ENCODE measurements around the gene MAPK14.

Gene MAPK14

GRCh38 chr6:36139991-36140710, 112.5 kb downstream of the MAPK14 start:
- no peak for DNase-seq (ENCODE audit: low read depth)
- TF ChIP-seq, protein P1, sequence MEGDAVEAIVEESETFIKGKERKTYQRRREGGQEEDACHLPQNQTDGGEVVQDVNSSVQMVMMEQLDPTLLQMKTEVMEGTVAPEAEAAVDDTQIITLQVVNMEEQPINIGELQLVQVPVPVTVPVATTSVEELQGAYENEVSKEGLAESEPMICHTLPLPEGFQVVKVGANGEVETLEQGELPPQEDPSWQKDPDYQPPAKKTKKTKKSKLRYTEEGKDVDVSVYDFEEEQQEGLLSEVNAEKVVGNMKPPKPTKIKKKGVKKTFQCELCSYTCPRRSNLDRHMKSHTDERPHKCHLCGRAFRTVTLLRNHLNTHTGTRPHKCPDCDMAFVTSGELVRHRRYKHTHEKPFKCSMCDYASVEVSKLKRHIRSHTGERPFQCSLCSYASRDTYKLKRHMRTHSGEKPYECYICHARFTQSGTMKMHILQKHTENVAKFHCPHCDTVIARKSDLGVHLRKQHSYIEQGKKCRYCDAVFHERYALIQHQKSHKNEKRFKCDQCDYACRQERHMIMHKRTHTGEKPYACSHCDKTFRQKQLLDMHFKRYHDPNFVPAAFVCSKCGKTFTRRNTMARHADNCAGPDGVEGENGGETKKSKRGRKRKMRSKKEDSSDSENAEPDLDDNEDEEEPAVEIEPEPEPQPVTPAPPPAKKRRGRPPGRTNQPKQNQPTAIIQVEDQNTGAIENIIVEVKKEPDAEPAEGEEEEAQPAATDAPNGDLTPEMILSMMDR (IDR thresholded peaks at IDR 0.05; ENCODE audit: low read depth, low read length, missing control alignments), result no peak
- no peak overlapping the region for H3K4me3 ChIP-seq (ENCODE audit: low read depth, low read length)

DNA sequence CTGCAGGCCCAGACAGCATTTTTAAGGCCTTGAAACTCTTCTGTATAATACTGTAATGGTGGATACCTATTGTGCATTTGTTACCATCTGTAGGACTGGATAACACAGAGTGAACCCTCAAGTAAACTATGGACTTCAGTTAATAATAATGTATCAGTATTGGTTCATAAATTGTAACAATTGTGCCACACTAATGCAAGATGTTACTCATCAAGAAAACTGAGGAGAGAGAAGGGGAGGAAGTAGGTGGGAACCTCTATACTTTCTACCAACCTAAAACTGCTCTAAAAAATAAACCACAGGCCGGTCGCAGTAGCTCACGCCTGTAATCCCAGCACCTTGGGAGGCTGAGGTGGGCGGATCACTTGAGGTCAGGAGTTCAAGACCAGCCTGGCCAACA, 113.5 kb downstream of the MAPK14 start:
- no peak for DNase-seq (ENCODE audit: low read depth)
- H3K4me3 ChIP-seq (ENCODE audit: low read depth, low read length), result no peak overlapping the region
- TF ChIP-seq, protein P1 (IDR thresholded peaks at IDR 0.05; ENCODE audit: low read depth, low read length, missing control alignments), result no peak

DNA sequence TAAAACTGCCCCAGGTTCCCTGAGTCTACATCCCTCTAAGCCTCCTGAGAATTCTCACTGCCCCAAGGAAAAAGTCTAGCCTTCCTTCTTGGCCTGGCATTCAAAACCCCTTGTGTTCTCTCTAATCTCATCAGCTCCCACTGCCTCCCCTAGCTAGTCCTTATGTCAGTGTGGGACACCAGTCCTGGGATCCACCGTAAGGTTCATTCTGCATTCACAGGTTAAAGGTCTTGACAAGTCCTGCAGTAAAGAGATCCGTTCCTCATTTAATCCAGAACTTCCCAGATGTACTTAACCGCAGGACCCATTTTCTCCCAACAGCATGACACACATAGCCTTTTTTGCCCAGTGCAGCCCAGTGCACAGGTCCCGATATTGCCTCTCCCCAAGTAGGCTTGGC, 114.4 kb downstream of the MAPK14 start:
- DNase-seq (ENCODE audit: low read depth), result no peak
- no peak overlapping the region for H3K4me3 ChIP-seq (ENCODE audit: low read depth, low read length)
- TF ChIP-seq, protein P1 (IDR thresholded peaks at IDR 0.05; ENCODE audit: low read depth, low read length, missing control alignments), result no peak

DNA sequence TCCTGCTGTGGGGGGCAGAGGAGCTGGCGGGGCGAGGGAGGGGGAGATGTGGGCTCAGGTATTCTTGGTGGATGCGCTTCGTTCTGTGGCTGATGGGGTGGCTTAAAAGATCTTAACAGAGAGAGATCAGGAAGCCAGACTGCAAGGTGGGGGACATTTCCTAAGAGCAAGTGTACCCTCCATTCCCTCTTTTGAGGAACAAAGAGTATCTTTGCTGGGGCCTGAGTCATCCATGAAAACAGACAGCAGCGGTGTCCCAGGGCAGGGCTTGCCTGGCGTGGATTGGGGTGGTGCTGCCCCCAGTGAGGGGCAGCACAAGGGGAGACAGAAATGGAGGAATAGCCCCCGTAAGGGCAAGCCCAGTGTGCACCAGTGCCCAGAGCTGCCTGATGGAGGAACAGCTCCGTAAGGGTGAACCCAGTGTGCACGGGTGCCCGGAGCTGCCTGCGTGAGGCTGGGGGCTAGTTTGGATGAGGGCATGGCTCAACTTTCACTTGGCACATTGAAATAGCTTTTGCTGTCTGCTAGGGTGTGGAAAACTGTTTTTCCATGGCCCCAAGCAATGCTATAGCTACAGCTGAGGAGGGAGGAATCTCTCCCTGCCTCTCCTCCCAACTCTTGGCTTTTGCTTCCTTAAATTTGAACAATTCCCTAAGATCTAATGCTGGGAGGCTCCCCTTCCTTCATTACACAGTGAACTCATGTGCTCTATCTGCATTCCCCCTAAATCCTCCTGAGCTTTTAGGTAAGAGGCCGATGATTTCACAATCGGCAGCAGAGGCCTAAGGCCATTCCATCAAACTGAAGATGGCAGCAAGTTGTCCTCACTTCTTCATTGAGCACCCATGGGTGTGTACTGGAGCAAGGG, 115.6 kb downstream of the MAPK14 start:
- H3K4me3 ChIP-seq (ENCODE audit: low read depth, low read length), result no peak overlapping the region
- TF ChIP-seq, protein P1 (IDR thresholded peaks at IDR 0.05; ENCODE audit: low read depth, low read length, missing control alignments), result no peak
- DNase-seq (ENCODE audit: low read depth), result no peak

- no peak overlapping the region for H3K4me3 ChIP-seq (ENCODE audit: low read depth, low read length)
- TF ChIP-seq, protein P1 (IDR thresholded peaks at IDR 0.05; ENCODE audit: low read depth, low read length, missing control alignments), result no peak
- DNase-seq (ENCODE audit: low read depth), result no peak
Measured at GRCh38 chr6:36145495-36145894, 117.9 kb downstream of the MAPK14 start.

DNA sequence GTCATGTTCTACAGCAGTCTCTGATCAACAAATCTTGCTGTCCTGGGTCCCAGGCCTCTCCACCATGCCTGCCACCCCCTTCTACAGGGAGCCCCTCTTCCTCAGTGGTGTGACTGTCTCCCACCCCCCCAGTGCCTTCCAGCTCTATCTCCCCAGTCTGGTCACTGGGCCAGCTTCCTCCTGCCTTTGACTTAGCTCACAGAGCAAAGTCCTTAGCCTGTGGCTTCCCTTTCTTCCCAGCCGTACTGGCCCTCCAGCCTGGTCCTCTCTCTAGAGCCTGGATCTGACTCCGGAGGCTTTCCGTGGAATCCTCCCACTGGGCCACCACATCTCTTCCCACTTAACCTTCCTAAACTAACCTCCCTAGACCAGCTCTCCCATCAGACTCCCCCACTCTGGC, 119.7 kb downstream of the MAPK14 start:
- H3K4me3 ChIP-seq (ENCODE audit: low read depth, low read length), result no peak overlapping the region
- TF ChIP-seq, protein P1 (IDR thresholded peaks at IDR 0.05; ENCODE audit: low read depth, low read length, missing control alignments), result no peak
- no peak for DNase-seq (ENCODE audit: low read depth)

Data from GM12864 (cell line).